Left ventricle myocardium superior (tissue), 1 donor: ENCODE data around the gene CFL1. TPM values are rescaled to one million over a fixed set of nuclear protein-coding genes. Genes with fewer than 3 reads are reported as not detected.

ENCODE experiments used
- ATAC-seq: fragments of 200-7000 bp; cut with Tn5 transposase; one replicate; pipeline ENCODE4 v1.9.1; 2020; ENCODE audit warnings: mild to moderate bottlenecking, moderate library complexity
- DNase-seq: peaks from one replicate; pipeline ENCODE4 v3.0.0-alpha.2; 2020
- intact Hi-C: fragments of 100-400 bp; cut with micrococcal nuclease; formaldehyde crosslinking; loops from one replicate; pipeline ENCODE4 v1.11.0; 2022
- total RNA-seq: library from RNA; stranded (reverse); fragmentation: NEBNext Ultra II Directional; extraction: Animal tissue kit (Norgen Biotek cat#: 25700); gene quantifications from one replicate; pipeline ENCODE4 v1.2.1, GENCODE V29; 2021
- donor health status: DM: no; HTN: yes; CAD: no; lungs with severe emphysema.

Gene CFL1
- total RNA-seq, 1 donor from 2014 or later = 334 TPM

DNA sequence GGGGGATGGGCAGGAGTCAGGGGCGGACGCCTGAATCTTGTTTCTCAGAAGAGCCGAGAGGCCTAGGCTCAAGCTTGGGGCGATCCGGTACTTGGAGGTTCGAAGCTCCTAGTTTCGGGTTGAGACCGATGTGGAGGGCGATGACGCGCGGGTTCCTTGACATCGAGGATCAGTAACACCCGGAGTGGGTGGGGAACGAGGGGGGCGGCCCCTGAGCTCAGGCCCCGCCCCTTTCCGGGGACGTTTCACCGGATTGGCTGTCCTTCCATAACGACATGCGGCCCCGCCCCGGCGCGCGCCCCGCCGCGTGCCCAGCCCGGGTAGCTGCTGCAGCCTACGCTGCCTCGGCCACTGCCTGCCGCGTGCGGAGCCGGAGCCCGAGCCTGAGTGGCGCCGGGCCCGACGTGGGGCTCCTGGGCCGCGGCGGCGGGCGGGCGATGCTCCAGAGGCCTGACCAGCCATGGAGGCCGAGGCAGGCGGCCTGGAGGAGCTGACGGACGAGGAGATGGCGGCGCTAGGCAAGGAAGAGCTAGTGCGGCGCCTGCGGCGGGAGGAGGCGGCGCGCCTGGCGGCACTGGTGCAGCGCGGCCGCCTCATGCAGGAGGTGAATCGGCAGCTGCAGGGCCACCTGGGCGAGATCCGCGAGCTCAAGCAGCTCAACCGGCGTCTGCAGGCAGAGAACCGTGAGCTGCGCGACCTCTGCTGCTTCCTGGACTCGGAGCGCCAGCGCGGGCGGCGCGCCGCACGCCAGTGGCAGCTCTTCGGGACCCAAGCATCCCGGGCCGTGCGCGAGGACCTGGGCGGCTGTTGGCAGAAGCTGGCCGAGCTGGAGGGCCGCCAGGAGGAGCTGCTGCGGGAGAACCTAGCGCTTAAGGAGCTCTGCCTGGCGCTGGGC is 32.6 kb upstream of the CFL1 start, which contains the start of gene CCDC85B:
CCDC85B (plus strand) TSS at position 350 of the 895 bp plus-strand sequence; CDS start at position 461, 111 bp downstream.
- peak; percentile 81 for ATAC-seq
- intact Hi-C loops = no loop called here
- DNase-seq = peak; percentile 100

DNA sequence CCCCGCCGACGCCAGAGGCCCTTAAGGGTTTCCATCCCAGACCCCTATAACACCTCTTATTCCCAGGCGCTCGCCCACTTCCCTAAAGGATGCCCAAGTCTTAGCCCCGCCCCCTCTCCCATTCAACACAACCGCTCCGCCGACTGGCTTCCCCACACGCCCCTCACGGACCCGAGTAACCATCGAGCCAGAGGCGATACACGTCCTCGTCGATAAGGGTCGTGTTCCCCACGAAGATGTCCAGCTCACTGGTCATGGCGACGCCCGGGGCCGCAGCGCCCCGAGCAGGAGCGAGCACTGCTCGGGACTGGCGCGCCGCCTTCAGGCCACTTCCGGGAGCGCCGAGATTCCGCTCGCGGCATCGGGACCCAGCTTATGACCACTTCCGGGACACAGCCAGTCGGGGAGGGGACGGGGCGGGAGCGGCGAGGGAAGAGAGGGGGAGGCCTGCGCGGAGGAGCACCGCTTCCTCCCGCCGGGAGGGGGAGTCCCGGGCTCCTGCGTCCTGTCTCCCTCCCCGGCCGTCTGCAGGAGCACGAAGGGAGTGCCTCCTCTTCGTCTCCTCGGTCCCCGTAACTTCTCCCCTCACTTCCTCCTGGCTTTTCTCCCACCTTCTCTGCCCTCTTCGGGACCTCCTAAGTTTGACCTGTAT is 30.3 kb upstream of the CFL1 start, which contains the start of gene FIBP:
FIBP (minus strand) TSS at position 309 of the 652 bp plus-strand sequence; CDS start at position 256, 53 bp downstream.
- DNase-seq (peak; percentile 98), ATAC-seq (peak; percentile 84)
- intact Hi-C loops = loop anchor here (10.0 kb wide), 1 partner anchor 97 kb away; no protein-coding TSS in a partner anchor

- ATAC-seq (no peak), DNase-seq (no peak)
- intact Hi-C loops = loop anchor here (10.0 kb wide), 1 partner anchor 97 kb away; no protein-coding TSS in a partner anchor
Measured at GRCh38 chr11:65887723-65888162, 29.8 kb upstream of the CFL1 start.

DNA sequence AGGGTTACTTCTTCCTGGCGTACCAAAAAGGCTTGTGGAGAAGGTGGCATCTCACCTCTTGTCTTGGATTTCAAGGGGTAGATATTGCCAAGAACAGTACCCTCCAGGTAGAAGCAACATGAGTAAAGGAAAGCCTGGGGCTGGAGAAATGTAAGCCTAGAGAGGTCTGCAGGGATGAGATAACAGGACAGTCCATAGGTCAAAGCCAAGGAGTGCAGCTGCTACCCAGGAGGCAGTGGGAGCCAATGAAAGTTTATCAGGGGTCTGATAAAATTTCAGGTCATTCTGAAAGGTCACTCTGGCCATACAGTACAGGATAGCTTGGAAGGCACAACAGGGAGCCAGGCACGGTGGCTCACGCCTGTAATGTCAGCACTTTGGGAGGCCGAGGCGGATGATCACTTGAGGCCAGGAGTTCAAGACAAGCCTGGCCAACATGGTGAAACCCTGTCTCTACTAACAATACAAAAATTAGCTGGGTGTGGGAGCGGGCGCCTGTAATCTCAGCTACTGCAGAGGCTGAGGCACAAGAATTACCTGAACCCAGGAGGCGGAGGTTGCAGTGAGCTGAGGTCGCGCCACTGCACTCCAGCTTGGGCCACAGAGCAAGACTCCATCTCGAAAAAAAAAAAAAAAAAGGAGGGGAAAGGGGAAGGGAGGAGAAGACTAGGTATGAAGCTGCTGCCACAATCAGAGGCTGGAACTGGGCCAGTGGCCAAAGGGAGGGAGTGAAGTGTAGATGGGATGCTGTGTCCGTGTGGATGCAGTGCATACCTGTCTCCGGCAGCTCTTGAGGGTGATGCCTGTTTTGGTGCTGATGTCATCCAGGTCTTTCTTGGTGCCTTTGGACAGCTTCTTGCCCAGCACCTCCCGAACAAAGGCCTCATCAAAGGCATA is 29.1 kb upstream of the CFL1 start:
- DNase-seq (peak; percentile 37), ATAC-seq (no peak)
- intact Hi-C loops = loop anchor here (10.0 kb wide), 1 partner anchor 98 kb away; no protein-coding TSS in a partner anchor

DNA sequence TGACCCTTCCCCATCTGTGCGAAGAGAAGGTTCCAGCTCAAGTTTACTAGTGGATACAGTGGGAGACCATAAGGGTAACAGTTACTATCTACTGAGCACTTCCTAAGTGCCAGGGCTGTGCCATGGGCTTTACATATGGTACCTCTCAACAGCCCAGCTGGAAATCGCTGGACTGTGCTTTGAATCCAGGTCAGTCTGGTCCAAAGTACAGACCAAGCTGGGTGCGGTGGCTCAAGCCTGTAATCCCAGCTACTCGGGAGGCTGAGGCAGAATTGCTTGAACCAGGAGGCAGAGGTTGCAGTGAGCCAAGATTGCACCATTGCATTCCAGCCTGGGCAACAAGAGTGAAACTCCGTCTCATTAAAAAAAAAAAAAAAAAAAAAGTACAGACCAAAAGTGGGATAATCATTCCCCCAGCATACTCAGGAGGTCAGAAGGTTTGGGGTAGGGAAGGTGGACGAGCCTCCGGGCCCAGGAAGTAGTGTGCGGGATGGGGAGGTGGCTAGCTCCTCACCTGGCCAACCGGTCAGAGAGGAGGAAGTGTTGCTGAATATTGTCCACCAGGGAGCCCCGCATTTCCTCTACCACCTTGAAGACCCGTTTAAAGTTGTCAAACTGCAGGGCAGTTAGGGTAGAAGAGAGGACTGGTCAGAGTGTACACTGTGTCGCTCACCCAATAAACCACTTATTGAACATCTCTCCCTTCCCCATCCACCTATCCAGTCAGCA is 28.0 kb upstream of the CFL1 start:
- DNase-seq (peak; percentile 9), ATAC-seq (no peak)
- intact Hi-C loops = loop anchor here (10.0 kb wide), 1 partner anchor 99 kb away; no protein-coding TSS in a partner anchor

- intact Hi-C loops = loop anchor here (10.0 kb wide), 1 partner anchor 100 kb away; no protein-coding TSS in a partner anchor
- peak; percentile 24 for DNase-seq
- no peak for ATAC-seq
Measured at GRCh38 chr11:65885231-65885630, 27.3 kb upstream of the CFL1 start.

DNA sequence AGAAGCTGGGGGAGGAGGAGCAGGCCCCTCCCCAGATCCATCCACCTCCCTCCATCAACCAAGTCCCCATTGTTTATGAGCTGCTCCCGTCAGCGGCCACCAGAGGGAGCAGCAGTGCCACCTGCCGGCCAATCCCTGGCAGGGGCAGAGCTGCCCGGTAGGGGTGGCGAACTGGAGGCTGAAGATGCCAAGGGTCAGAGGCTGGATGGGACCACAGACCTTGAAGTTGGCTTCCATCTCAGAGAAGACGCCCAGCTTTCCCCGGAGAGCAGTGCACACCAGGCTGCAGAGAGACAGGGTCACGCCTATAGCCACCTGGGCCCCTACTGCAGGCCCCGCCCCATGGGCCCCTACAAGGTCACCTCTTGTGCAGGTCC is 26.7 kb upstream of the CFL1 start:
- ATAC-seq = peak; percentile 27
- peak; percentile 85 for DNase-seq
- intact Hi-C loops = loop anchor here (10.0 kb wide), 1 partner anchor 100 kb away; no protein-coding TSS in a partner anchor

GRCh38 chr11:65883786-65884715 is 26.1 kb upstream of the CFL1 start:
- intact Hi-C loops = loop anchor here (10.0 kb wide), 1 partner anchor 101 kb away; no protein-coding TSS in a partner anchor
- DNase-seq = peak; percentile 25

GRCh38 chr11:65883058-65883761 is 25.2 kb upstream of the CFL1 start:
- DNase-seq (peak; percentile 30), ATAC-seq (no peak)
- intact Hi-C loops = loop anchor here (10.0 kb wide), 1 partner anchor 102 kb away; no protein-coding TSS in a partner anchor

More at GRCh38 chr11:65883786-65884715, 26.1 kb upstream of the CFL1 start:
- ATAC-seq = no peak

- ATAC-seq = no peak
- intact Hi-C loops = loop anchor here (10.0 kb wide), 1 partner anchor 102 kb away; no protein-coding TSS in a partner anchor
- DNase-seq = peak; percentile 21
Measured at GRCh38 chr11:65882120-65883057, 24.4 kb upstream of the CFL1 start.

- DNase-seq (peak; percentile 20), ATAC-seq (no peak)
- intact Hi-C loops = loop anchor here (10.0 kb wide), 1 partner anchor 104 kb away; no protein-coding TSS in a partner anchor
Measured at GRCh38 chr11:65880844-65881421, 23.0 kb upstream of the CFL1 start.

GRCh38 chr11:65880027-65880426 is 22.0 kb upstream of the CFL1 start:
- intact Hi-C loops = loop anchor here (10.0 kb wide), 1 partner anchor 105 kb away; no protein-coding TSS in a partner anchor
- ATAC-seq (no peak), DNase-seq (peak; percentile 14)

GRCh38 chr11:65879617-65880016 is 21.6 kb upstream of the CFL1 start, which contains the start of gene CTSW:
CTSW (plus strand) TSS chr11:65879837; CDS start chr11:65879855, 18 bp downstream.
- DNase-seq = peak; percentile 35

More at GRCh38 chr11:65879617-65880016, 21.6 kb upstream of the CFL1 start, which contains the start of gene CTSW:
- no peak for ATAC-seq
- intact Hi-C loops = loop anchor here (10.0 kb wide), 1 partner anchor 105 kb away; no protein-coding TSS in a partner anchor
